HepG2 (cell line): ENCODE measurements around the gene NDUFAF3. TPM values are rescaled to one million over a fixed set of nuclear protein-coding genes. Genes with fewer than 3 reads are reported as not detected.

Experiments used
- ATAC-seq: fragments of 200-7000 bp; cut with Tn5 transposase; 3 replicates; pipeline ENCODE4 v1.9.1; 2020; ENCODE audit warnings: mild to moderate bottlenecking, moderate library complexity
- BruUV-seq: library from RNA; stranded (reverse); fragments of 400-500 nt; replicated peaks from 2 replicates; lab custom pipeline; 2021; lab: Mats Ljungman, UMichigan
- CTCF ChIA-PET: fragments of 300-600 bp; formaldehyde crosslinking; extraction: SDS; loops from one replicate; lab custom pipeline; 2021; ENCODE audit warnings: low total read pairs, inconsistent platforms, low intra/inter-chr PET ratio; lab: Yijun Ruan, JAX
- POLR2A ChIA-PET: fragments of 350-600 bp; sonication (Branson Sonifier 250); formaldehyde crosslinking; loops from one replicate; lab custom pipeline; 2020; ENCODE audit warnings: antibody characterized with exemption, inconsistent platforms; lab: Yijun Ruan, JAX
- DNase-seq: peaks from one replicate; pipeline ENCODE4 v3.0.0-alpha.2; 2015; ENCODE audit warnings: low spot score
- FAIRE-seq: peaks from 3 replicates; lab custom pipeline; 2011; peaks lifted over from hg19 to GRCh38; lab: Jason Lieb, UNC
- H2AFZ ChIP-seq: one replicate; pipeline ENCODE4 v1.6.1; 2011; ENCODE audit warnings: low read length, inconsistent platforms
- H3K27ac ChIP-seq: fragments of 300-600 bp; 3 replicates; pipeline ENCODE4 v1.8.0; 2011; ENCODE audit warnings: mixed run types, mild to moderate bottlenecking, mixed read lengths, low read length, inconsistent platforms; ENCODE audit not compliant: insufficient read depth; ENCODE audit errors: extremely low read length
- H3K27me3 ChIP-seq, 2 experiments: fragments of 200-600 bp in 1 of 2; 2 replicates in 1 of 2; 3 replicates in 1 of 2; pipeline versions ENCODE4 v1.6.0 to v1.8.0; 2011; ENCODE audit warnings: low read length in 2 of 2, mild to moderate bottlenecking in 2 of 2, moderate library complexity in 2 of 2, inconsistent platforms in 1 of 2; ENCODE audit not compliant: insufficient read depth in 2 of 2, control insufficient read depth in 1 of 2
- H3K36me3 ChIP-seq, 2 experiments: fragments of 200-600 bp in 1 of 2; replicated peaks in 1 of 2; 2 replicates in 1 of 2; 3 replicates in 1 of 2; pipeline versions ENCODE4 v1.5.1 to v1.8.0; 2011; ENCODE audit warnings: low read length in 2 of 2, inconsistent platforms in 1 of 2; ENCODE audit not compliant: insufficient read depth in 2 of 2, control insufficient read depth in 1 of 2
- H3K4me1 ChIP-seq: 2 replicates; pipeline ENCODE4 v1.5.1; 2012; ENCODE audit warnings: low read length, inconsistent platforms; ENCODE audit not compliant: insufficient read depth
- H3K4me2 ChIP-seq: 2 replicates; pipeline ENCODE4 v1.6.0; 2011; ENCODE audit warnings: low read depth, low read length, inconsistent platforms
- H3K4me3 ChIP-seq, 3 experiments: fragments of 200-600 bp in 1 of 3; sonication (generic), shearing (Covaris generic) in 1 of 3; replicated peaks in 1 of 3; 2 replicates each; pipeline ENCODE4 v1.5.1; 2011 to 2016; ENCODE audit warnings: low read length in 3 of 3, inconsistent platforms in 2 of 3, low read depth in 2 of 3, mild to moderate bottlenecking in 2 of 3, control low read depth in 1 of 3, mixed read lengths in 1 of 3; ENCODE audit not compliant: insufficient read depth in 1 of 3
- H3K79me2 ChIP-seq: one replicate; pipeline ENCODE4 v1.6.1; 2011; ENCODE audit warnings: low read length, inconsistent platforms; ENCODE audit not compliant: insufficient read depth
- H3K9ac ChIP-seq: 2 replicates; pipeline ENCODE4 v1.6.0; 2011; ENCODE audit warnings: mild to moderate bottlenecking, low read depth, low read length, inconsistent platforms; ENCODE audit not compliant: insufficient read depth
- H3K9me3 ChIP-seq: 2 replicates; pipeline ENCODE4 v1.5.1; 2012; ENCODE audit warnings: mild to moderate bottlenecking, low read length
- H4K20me1 ChIP-seq: 2 replicates; pipeline ENCODE4 v1.6.0; 2011; ENCODE audit warnings: inconsistent platforms, mild to moderate bottlenecking, low read length, moderate library complexity; ENCODE audit not compliant: insufficient read depth
- GTF2F1 ChIP-seq: fragments of 150-350 bp; IDR thresholded peaks from 2 replicates; pipeline ENCODE4 v1.6.1; 2014; ENCODE audit warnings: low read length
- GZF1 ChIP-seq: sonication (generic); formaldehyde crosslinking; IDR thresholded peaks from 2 replicates; pipeline ENCODE4 v1.5.1; 2020; ENCODE audit warnings: mild to moderate bottlenecking, missing genetic modification reagents
- KDM4B ChIP-seq: sonication (generic); formaldehyde crosslinking; IDR thresholded peaks from 2 replicates; pipeline ENCODE4 v1.4.0; 2020; ENCODE audit warnings: missing genetic modification reagents
- LBX2 ChIP-seq: sonication (generic); formaldehyde crosslinking; IDR thresholded peaks from 2 replicates; pipeline ENCODE4 v1.5.0; 2020; ENCODE audit warnings: missing genetic modification reagents, mild to moderate bottlenecking, borderline replicate concordance
- MXI1 ChIP-seq: IDR thresholded peaks from 3 replicates; pipeline ENCODE4 v1.6.1; 2012; ENCODE audit warnings: low read depth, low read length, inconsistent platforms, borderline replicate concordance
- MYC ChIP-seq: sonication (generic); formaldehyde crosslinking; IDR thresholded peaks from 2 replicates; pipeline ENCODE4 v1.9.0; 2021; ENCODE audit warnings: missing genetic modification reagents, borderline replicate concordance
- NPAS2 ChIP-seq: sonication (generic); formaldehyde crosslinking; IDR thresholded peaks from 2 replicates; pipeline ENCODE4 v1.8.0; 2022; ENCODE audit warnings: mild to moderate bottlenecking, missing genetic modification reagents, borderline replicate concordance
- POGZ ChIP-seq: sonication (generic); formaldehyde crosslinking; IDR thresholded peaks from 2 replicates; pipeline ENCODE4 v1.4.0; 2020; ENCODE audit warnings: mild to moderate bottlenecking, missing genetic modification reagents
- POLR2A ChIP-seq, 2 experiments: IDR thresholded peaks; 2 replicates each; pipeline ENCODE4 v1.6.1; 2011; ENCODE audit warnings: low read depth in 2 of 2, low read length in 2 of 2, mild to moderate bottlenecking in 1 of 2, moderate library complexity in 1 of 2; ENCODE audit not compliant: insufficient read depth in 1 of 2
- RXRA ChIP-seq: sonication (generic); formaldehyde crosslinking; IDR thresholded peaks from 2 replicates; pipeline ENCODE4 v1.5.1; 2020; ENCODE audit warnings: missing genetic modification reagents
- SALL2 ChIP-seq: sonication (generic); formaldehyde crosslinking; IDR thresholded peaks from 2 replicates; pipeline ENCODE4 v1.8.1; 2023; ENCODE audit warnings: mild to moderate bottlenecking, missing genetic modification reagents, inconsistent platforms
- SUZ12 ChIP-seq: fragments of 150-350 bp; IDR thresholded peaks from 2 replicates; pipeline ENCODE4 v1.6.1; 2014; ENCODE audit warnings: low read depth, low read length
- ZNF282 ChIP-seq: fragments of 450-650 bp; IDR thresholded peaks from 2 replicates; pipeline ENCODE4 v1.6.1; 2018; ENCODE audit not compliant: partially characterized antibody
- ZNF552 ChIP-seq: sonication (generic); formaldehyde crosslinking; IDR thresholded peaks from 2 replicates; pipeline ENCODE4 v1.9.0; 2022; ENCODE audit warnings: missing genetic modification reagents, mild to moderate bottlenecking, borderline replicate concordance
- ZNF569 ChIP-seq: sonication (generic); formaldehyde crosslinking; IDR thresholded peaks from 2 replicates; pipeline ENCODE4 v1.5.0; 2020; ENCODE audit warnings: mild to moderate bottlenecking, missing genetic modification reagents, moderate library complexity, borderline replicate concordance
- ZSCAN30 ChIP-seq: sonication (generic); formaldehyde crosslinking; IDR thresholded peaks from 2 replicates; pipeline ENCODE4 v1.5.0; 2020; ENCODE audit warnings: mild to moderate bottlenecking, missing genetic modification reagents
- WGBS: methylation state at CpG from one replicate; pipeline ENCODE4 v1.1.6; 2017; ENCODE audit warnings: low lambda C conversion rate; 5-methylcytosine and 5-hydroxymethylcytosine counted together
- in situ Hi-C: cut with HindIII; loops from 2 replicates; pipeline ENCODE4 v1.10.0; 2017; ENCODE audit warnings: low pct_unique_long_range_greater_than_20kb; ENCODE audit not compliant: extremely low pct_ligation_motif_present
- intact Hi-C: fragments of 100-400 bp; cut with micrococcal nuclease; formaldehyde crosslinking; loops from one replicate; pipeline ENCODE4 v1.10.0; 2022; ENCODE audit not compliant: unreplicated experiment
- polyA plus RNA-seq, 8 experiments: library from polyadenylated mRNA; depleted of rRNA in 3 of 8; stranded (reverse) in 7 of 8; unstranded in 1 of 8; fragments of >200 nt; fragmentation: Illumina TruSeq in 4 of 8; extraction: Trizol in 4 of 8; gene quantifications; 2 replicates each; pipeline versions ENCODE4 v1.2.1 to v1.2.3, GENCODE V29; 2011 to 2016; ENCODE audit warnings: low read depth in 4 of 8, missing spikeins in 1 of 8, mixed read lengths in 1 of 8; ENCODE audit not compliant: insufficient read depth in 1 of 8
- total RNA-seq, 5 experiments: library from RNA; depleted of rRNA; stranded (reverse); fragments of >200 nt; fragmentation: Illumina TruSeq; extraction: Trizol; gene quantifications; 2 replicates each; pipeline ENCODE4 v1.2.3, GENCODE V29; 2016; ENCODE audit warnings: low read depth in 1 of 5
- TF ChIP-seq, protein P1 (sequence below): sonication (generic); formaldehyde crosslinking; IDR thresholded peaks from 2 replicates; pipeline ENCODE4 v1.8.0; 2022; ENCODE audit warnings: mild to moderate bottlenecking, missing genetic modification reagents; ENCODE audit not compliant: insufficient replicate concordance
- TF ChIP-seq, protein P2 (sequence below): sonication (generic); formaldehyde crosslinking; IDR thresholded peaks from 2 replicates; pipeline ENCODE4 v1.4.0; 2020; ENCODE audit warnings: low read depth, mild to moderate bottlenecking, missing genetic modification reagents
- TF ChIP-seq, protein P3 (sequence below): sonication (generic); formaldehyde crosslinking; IDR thresholded peaks from 2 replicates; pipeline ENCODE4 v1.8.0; 2022; ENCODE audit warnings: missing genetic modification reagents, low read depth, mild to moderate bottlenecking, borderline replicate concordance
- TF ChIP-seq, protein P4 (sequence below): IDR thresholded peaks from 2 replicates; pipeline ENCODE4 v1.6.1; 2016; ENCODE audit warnings: missing biosample characterization, missing genetic modification reagents, low read depth

NDUFAF3 gene
- total and polyA plus RNA-seq, 2 of the 13 experiments (the other 11 are each of a cell fraction or from before 2014, with no cell fraction given), result 39.0 to 50.0 TPM

- DNase-seq (peak; percentile 39), ATAC-seq (no peak), FAIRE-seq (no peak)
- no peaks in the 10 kb centered on the region for H4K20me1 ChIP-seq
- H3K9ac ChIP-seq, result peak overlapping the region; percentile 99
- H3K4me3 ChIP-seq, result peak overlapping the region; percentile 80 to 96 (median 89)
- POLR2A ChIA-PET, result interaction anchor here (0.9 to 11.1 kb wide), 9 partner anchors 13 to 549 kb away, joined by 3 to 280 read pairs (median 12); partner anchors contain the start of genes LAMB2, QARS1, QRICH1 and RHOA
- peaks cover 16 to 30% of the 10 kb centered on the region in 2 experiments for H3K36me3 ChIP-seq
- no peaks in the 10 kb centered on the region for H3K9me3 ChIP-seq
- in situ Hi-C loops, result no loop called here
- H3K27ac ChIP-seq, result peak overlapping the region; percentile 99
- intact Hi-C loops, result loop anchor here (5.0 kb wide), 1 partner anchor 70 kb away; the partner anchor contains the start of gene QRICH1
- CTCF ChIA-PET, result no interaction called here
- peak overlapping the region; percentile 89 for H3K4me2 ChIP-seq
- no TSS peak for BruUV-seq
- H3K27me3 ChIP-seq, result no peaks in the 10 kb centered on the region; a peak in 1 of 5 replicates
- peaks cover 50% of the 10 kb centered on the region for H3K4me1 ChIP-seq
- no peak overlapping the region for H2AFZ ChIP-seq
- WGBS, result 0% methylated on average over 2 of the region's 12 CpGs
- H3K79me2 ChIP-seq, result peaks cover 27% of the 10 kb centered on the region
- TF ChIP-seq NPAS2 (no peak), ZNF282 (no peak), KDM4B (CRISPR knock-in tag) (no peak), MXI1 (0 out of 3 replicates have a peak, but pooled peaks have one; percentile 2), LBX2 (CRISPR knock-in tag) (no peak), ZSCAN30 (CRISPR knock-in tag) (peak; percentile 6; the same call in 1 of the 2 replicates), SALL2 (0 out of 2 replicates have a peak, but pooled peaks have one; percentile 17), GZF1 (CRISPR knock-in tag) (0 out of 2 replicates have a peak, but pooled peaks have one; percentile 30), ZNF569 (CRISPR knock-in tag) (no peak), SUZ12 (no peak), POGZ (no peak), POLR2A (IDR thresholded peaks at IDR 0.05; ENCODE audit: insufficient read depth in 1 of 2, low read depth in 2 of 2, low read length in 2 of 2) (peak in 1 of 2 experiments; percentile 46; a peak in 1 of 4 replicates), RXRA (CRISPR knock-in tag) (no peak), GTF2F1 (no peak), MYC (no peak), ZNF552 (CRISPR knock-in tag) (no peak)
- TF ChIP-seq, protein P1, sequence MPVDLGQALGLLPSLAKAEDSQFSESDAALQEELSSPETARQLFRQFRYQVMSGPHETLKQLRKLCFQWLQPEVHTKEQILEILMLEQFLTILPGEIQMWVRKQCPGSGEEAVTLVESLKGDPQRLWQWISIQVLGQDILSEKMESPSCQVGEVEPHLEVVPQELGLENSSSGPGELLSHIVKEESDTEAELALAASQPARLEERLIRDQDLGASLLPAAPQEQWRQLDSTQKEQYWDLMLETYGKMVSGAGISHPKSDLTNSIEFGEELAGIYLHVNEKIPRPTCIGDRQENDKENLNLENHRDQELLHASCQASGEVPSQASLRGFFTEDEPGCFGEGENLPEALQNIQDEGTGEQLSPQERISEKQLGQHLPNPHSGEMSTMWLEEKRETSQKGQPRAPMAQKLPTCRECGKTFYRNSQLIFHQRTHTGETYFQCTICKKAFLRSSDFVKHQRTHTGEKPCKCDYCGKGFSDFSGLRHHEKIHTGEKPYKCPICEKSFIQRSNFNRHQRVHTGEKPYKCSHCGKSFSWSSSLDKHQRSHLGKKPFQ (CRISPR knock-in tag), result no peak
- TF ChIP-seq, protein P2, sequence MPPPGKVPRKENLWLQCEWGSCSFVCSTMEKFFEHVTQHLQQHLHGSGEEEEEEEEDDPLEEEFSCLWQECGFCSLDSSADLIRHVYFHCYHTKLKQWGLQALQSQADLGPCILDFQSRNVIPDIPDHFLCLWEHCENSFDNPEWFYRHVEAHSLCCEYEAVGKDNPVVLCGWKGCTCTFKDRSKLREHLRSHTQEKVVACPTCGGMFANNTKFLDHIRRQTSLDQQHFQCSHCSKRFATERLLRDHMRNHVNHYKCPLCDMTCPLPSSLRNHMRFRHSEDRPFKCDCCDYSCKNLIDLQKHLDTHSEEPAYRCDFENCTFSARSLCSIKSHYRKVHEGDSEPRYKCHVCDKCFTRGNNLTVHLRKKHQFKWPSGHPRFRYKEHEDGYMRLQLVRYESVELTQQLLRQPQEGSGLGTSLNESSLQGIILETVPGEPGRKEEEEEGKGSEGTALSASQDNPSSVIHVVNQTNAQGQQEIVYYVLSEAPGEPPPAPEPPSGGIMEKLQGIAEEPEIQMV (CRISPR knock-in tag), result no peak
- TF ChIP-seq, protein P3, sequence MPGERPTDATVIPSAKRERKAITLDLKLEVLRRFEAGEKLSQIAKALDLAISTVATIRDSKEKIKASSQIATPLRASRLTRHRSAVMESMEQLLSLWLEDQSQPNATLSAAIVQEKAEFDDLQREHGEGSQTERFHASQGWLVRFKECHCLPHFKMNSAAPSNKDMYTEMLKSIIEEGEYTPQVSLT (CRISPR knock-in tag), result no peak
- TF ChIP-seq, protein P4, sequence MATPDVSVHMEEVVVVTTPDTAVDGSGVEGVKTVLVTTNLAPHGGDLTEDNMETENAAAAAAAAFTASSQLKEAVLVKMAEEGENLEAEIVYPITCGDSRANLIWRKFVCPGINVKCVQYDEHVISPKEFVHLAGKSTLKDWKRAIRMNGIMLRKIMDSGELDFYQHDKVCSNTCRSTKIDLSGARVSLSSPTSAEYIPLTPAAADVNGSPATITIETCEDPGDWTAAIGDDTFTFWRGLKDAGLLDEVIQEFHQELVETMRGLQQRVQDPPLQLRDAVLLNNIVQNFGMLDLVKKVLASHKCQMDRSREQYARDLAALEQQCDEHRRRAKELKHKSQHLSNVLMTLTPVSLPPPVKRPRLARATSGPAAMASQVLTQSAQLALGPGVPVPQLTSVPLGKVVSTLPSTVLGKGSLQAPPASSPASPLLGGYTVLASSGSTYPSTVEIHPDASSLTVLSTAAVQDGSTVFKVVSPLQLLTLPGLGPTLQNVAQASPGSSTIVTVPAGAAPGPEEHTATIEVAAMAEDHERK (CRISPR knock-in tag), result no peak
These were observed 809 bp downstream of the NDUFAF3 start for GRCh38 chr3:49022688-49023171.
